GM21619 (cell line): Measurements from ENCODE around the gene RNASE8.

Experiments
- ATAC-seq: cut with Tn5 transposase; IDR thresholded peaks from one replicate; pipeline ENCODE4 v1.9.1; 2021; ENCODE audit not compliant: unreplicated experiment

Gene RNASE8

DNA sequence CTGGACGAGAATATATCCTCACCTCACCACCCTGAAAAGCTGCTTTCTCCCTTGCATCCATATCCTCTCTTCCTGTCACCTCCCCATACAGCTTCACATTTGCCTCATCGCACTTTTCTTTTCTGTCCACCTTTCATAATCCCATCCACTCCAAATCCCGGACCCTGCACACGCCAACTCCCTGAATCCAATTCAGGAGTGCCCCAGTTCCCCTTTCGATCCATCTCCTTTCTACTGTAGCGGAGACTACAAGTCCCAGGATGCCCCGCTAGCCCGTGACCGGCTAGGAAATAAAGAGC is 45.7 kb downstream of the RNASE8 start:
- no peak for ATAC-seq

DNA sequence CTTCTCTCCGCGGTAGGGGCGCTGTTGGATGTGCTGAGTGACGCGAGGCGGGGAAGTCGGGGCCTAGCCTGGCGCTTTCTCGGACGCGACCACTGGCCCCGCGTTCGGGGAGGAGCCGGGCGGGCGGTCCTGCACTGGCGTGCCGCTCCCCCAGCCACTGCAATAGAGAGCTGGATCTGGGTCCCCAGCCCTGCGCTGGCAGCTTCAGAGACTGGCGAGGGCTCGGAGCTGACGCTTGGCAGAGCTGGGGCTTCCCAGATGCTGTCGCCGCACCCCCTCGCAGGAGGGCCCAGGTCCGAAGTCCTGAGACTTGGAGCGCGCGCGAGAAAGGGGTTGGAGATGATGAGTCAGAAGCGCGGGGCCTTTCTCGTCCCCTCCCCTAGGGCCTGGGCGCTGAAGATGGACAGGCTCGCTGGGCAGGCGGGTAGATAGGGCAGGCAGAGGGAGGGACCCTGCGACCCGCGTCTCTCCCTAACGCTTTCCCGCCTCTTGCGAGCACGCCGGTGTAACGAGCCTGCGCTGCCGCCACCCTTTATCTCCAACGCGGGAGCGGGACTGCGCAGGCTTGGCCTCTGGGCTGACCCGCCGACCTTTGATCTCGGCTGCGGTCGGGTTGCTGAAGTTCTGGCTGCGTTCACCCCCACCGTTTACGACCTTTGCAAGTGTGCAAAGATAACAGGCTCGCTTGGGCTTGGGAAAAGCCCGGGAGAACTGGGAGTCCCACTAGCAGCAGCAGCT is 46.3 kb downstream of the RNASE8 start:
- ATAC-seq: peak; percentile 91

DNA sequence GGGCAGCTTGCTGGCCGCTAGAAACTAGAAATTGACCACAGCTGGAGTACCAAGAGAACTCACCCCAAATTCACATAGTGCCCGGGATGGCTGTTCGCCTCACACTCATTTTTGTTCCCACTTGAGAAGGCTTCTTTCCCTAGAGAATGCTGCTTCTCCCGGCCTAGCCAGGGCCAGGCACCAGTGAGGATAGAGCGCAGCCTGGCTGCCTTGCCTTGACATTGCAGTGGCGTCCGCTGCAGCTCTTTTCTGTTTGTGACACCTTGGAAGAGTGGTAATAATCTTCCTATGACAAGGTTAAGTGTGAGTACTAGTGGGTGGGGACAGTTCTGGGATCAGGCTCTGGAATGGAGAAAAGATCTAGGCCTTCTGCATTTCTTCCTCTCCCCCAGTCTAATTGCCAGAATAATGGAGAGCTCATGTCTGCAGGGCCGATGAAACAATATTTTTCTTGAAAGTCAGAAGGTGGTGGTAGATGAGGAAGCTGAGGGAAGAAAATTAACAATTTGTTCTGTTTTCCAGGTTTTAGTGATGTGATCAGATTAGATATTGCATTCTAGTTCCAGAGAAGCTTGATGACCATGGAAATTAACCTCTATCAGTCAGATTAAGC is 46.9 kb downstream of the RNASE8 start:
- peak; percentile 37 for ATAC-seq

GRCh38 chr14:21105095-21105494 is 47.5 kb downstream of the RNASE8 start:
- no peak for ATAC-seq

GRCh38 chr14:21106176-21106497 is 48.5 kb downstream of the RNASE8 start:
- no peak for ATAC-seq

- ATAC-seq: no peak
These were observed 49.1 kb downstream of the RNASE8 start for GRCh38 chr14:21106498-21107282.

DNA sequence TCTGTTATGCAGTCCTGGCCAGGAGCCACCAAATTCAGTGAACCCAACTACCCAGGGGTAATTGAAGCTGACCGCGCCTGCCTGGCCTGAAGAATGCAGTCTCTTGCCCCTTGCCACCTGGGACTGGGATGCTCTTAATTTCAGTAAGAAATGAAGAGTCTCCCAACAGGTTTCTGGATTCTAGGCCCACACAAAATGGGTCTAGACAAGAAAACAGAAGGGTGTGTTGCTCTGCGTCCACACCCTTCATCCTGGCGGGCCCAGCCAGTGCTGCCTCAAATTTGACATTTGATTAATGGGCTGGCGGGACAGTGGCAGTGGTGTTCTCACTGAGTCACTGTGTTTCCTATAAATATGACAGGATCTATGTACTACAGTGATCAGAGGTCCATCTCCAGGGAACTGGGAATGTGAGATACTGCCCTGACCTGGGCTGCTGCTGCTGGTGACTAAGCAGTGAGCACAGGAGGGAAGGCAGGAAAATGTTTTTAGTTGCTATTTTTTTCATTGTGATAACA is 49.7 kb downstream of the RNASE8 start:
- ATAC-seq: no peak
